NCI-H510A (cell line): ENCODE data around the gene RXRB.

ENCODE experiments used
- DNase-seq: peaks from one replicate; lab custom pipeline; 2025; lab: John Stamatoyannopoulos, UW

The RXRB gene

DNA sequence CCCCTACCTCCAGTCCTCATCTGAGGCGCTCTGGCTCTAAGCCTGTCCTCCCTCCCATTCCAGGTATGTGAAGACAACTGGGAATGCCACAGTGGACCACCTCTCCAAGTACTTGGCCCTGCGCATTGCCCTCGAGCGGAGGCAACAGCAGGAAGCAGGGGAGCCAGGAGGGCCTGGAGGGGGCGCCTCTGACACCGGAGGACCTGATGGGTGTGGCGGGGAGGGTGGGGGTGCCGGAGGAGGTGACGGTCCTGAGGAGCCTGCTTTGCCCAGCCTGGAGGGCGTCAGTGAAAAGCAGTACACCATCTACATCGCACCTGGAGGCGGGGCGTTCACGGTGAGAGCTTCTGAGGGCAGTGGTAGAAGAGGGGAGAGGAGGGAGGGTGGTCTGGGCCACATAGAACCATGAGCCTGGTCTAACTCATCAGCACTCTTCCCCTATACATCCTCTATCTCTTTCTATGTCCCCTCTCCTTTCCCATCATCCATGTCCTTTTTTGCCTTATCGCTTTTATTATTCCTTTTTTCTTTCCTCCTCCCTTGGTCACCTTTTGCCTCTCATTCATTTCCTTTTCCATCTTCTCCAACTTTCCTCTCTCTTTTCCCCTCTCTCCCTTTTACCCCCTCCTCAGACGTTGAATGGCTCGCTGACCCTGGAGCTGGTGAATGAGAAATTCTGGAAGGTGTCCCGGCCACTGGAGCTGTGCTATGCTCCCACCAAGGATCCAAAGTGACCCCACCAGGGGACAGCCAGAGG, 11.4 kb upstream of the RXRB start:
- DNase-seq = no peak

GRCh38 chr6:33211136-33211535, 10.7 kb upstream of the RXRB start:
- DNase-seq = no peak

GRCh38 chr6:33209856-33210255, 9.4 kb upstream of the RXRB start:
- DNase-seq = no peak

GRCh38 chr6:33208091-33208967, 7.9 kb upstream of the RXRB start, which contains the start of gene RING1:
TSS of gene RING1 (plus strand) at chr6:33208500. CDS start at chr6:33208823, 323 bp downstream.
- peak; percentile 67 for DNase-seq

- no peak for DNase-seq
Measured at GRCh38 chr6:33207552-33208090, 7.2 kb upstream of the RXRB start.

DNA sequence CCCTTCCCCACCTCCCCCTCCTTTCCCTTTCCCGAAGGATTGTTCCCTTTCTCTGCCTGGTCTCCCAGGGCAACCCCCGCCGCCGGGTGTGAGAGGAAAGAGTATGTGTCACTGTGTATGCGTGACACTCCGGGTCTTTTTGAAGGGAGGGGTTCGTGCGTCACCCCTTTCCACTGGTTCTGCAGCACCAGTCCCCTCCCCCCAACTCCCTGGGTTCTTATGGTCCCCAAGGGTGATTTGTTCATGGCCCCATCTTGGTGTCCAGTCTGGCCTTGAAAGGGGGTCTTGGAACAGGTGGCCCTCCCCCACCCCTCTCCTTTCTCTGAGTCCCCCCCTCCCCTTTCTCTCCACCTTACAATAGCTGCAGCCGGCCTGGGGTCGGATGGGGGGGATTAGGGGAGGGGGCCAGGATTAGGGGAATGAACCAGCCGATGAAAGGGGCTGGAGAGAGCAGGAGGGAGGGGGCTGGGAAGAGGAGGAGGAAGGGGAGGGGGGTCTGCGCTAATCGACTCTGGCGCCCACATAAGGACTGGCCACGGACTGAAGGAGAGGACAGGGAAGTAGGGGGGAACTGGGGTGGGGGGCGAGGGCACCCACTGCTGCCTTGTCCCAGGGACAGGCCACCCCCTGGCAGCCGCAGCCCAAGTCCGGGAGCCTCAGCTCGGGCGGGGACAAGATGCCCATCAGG, 6.5 kb upstream of the RXRB start:
- DNase-seq = no peak

GRCh38 chr6:33206027-33206863, 5.8 kb upstream of the RXRB start:
- no peak for DNase-seq

- DNase-seq = no peak
Measured at GRCh38 chr6:33205191-33206026, 4.9 kb upstream of the RXRB start.

- DNase-seq = peak; percentile 96
Measured at GRCh38 chr6:33204415-33205190, 4.1 kb upstream of the RXRB start, which contains the start of gene HSD17B8. TSS of gene HSD17B8 (plus strand) at chr6:33204655. CDS start at chr6:33204669, 14 bp downstream.

DNA sequence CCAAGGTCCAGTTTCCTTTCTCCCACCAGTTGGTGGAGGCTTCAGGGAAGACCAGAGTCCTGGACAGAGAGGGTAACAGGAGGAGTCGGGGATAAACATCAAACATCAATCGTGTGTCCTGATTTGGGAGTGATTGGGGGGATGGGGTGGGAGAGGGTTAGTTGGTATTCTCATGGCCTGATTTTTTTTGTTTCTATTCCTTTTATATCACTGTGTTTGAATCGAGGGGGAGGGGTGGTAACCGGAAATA, 3.6 kb upstream of the RXRB start:
- no peak for DNase-seq

DNA sequence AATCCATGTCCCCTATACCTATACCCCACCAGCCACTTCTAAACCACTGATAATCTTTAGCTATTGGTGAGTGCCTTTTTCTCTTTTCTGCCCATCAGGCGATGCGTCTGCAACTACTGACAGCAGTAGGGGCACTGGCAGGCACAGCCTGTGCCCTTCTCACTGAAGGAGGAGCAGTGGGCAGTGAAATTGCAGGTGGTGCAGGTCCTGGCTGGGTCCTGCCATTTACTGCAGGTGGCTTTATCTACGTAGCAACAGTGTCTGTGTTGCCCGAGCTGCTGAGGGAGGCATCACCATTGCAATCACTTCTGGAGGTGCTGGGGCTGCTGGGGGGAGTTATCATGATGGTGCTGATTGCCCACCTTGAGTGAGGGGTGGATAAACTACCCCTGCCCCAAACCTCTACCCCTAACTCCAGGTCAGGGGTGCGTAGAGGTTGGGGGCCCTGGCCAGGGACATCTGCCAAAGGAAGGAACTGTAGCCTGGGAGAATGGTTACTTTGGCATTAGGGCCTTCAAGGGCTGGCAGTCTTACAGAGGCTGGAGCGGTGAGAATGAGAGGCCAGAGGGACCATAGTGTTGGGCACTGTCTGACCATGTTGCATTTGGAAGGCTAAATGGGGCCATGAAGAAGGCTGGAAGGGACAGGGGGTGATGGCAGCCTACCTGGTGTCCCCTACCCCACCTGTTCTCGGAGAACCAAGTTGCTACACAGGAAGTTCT, 3.1 kb upstream of the RXRB start:
- no peak for DNase-seq

GRCh38 chr6:33202799-33203198, 2.3 kb upstream of the RXRB start:
- DNase-seq = no peak

- DNase-seq = no peak
Measured at GRCh38 chr6:33201935-33202334, 1.5 kb upstream of the RXRB start.

- no peak for DNase-seq
Measured at GRCh38 chr6:33201147-33201545, 681 bp upstream of the RXRB start.

DNA sequence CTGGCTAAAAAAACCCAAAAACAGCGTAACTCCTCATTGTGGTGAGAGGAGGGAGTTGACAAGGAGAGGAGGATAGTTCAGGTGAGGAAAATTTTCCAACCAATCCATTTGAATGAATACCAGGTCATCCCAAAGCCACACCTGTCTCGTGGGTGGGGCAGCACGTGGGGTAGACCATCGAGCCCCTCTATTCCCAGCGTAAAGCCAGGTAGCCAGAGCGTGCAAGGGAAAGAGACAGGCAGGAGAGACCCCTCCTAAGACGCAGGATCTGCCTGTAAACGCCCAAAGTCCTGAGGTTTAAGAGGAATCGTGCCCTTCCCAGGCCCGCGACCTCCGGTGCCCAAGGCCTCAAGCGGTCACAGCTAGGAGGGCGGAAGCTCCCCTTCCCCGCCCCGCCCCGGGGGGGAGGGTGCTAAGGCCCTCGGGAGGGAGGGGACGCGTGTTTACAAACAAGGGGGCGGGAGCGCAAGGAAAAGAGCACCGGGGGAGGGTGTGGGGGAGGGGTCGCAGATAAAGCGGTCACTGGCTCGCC, 712 bp downstream of the RXRB start:
- DNase-seq = peak; percentile 93

- no peak for DNase-seq
Measured at GRCh38 chr6:33198853-33199436, 1.5 kb downstream of the RXRB start.

DNA sequence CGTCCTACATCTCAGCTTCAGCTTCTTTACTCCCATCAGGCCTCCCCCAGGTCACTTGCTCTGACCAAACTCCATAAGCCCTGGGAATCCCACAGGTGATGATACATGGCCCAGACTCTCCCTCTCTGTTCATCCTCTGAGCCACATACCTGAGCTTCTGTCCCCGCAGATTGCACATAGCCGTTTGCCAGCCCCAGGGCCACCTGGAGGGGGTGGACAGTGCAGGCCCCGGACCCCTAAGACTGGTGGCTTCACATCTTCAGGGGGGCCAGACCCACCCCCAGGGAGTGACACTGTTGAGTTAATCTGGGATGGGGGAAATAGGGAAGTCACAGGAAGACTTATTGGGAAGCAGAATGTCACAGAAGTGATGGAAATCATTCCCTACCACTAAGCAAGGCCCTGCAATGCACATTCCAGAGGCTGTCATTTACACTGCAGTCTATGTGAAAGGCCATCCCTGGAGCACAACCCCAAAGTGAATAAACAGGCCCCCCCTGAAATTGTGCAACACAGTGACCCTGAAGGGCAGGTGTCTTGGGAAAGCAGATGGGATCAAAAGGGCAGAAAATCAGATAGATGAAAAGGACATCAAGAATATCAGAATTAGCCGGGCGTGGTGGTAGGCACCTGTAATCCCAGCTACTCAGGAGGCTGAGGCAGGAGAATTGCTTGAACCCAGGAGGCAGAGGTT, 2.2 kb downstream of the RXRB start:
- DNase-seq = no peak
